GM13977 (cell line): Measurements from ENCODE around the gene TMEM179.

Experiments used
- DNase-seq: peaks from one replicate; pipeline ENCODE4 v3.0.0; 2012; ENCODE audit warnings: low spot score
- in situ Hi-C: fragments of 300-500 bp; cut with MboI; formaldehyde crosslinking; loops from one replicate; pipeline ENCODE4 v1.12.0; 2022; ENCODE audit warnings: low sequenced_read_pairs, low pct_unique_long_range_greater_than_20kb, mixed read lengths, inconsistent platforms; ENCODE audit not compliant: unreplicated experiment
- TF ChIP-seq, protein P1 (sequence below): IDR thresholded peaks from 2 replicates; pipeline ENCODE4 v1.5.1; 2012; ENCODE audit warnings: mild to moderate bottlenecking, control low read depth; ENCODE audit not compliant: insufficient read depth; ENCODE audit errors: extremely low read depth, missing control alignments

TMEM179 gene

DNA sequence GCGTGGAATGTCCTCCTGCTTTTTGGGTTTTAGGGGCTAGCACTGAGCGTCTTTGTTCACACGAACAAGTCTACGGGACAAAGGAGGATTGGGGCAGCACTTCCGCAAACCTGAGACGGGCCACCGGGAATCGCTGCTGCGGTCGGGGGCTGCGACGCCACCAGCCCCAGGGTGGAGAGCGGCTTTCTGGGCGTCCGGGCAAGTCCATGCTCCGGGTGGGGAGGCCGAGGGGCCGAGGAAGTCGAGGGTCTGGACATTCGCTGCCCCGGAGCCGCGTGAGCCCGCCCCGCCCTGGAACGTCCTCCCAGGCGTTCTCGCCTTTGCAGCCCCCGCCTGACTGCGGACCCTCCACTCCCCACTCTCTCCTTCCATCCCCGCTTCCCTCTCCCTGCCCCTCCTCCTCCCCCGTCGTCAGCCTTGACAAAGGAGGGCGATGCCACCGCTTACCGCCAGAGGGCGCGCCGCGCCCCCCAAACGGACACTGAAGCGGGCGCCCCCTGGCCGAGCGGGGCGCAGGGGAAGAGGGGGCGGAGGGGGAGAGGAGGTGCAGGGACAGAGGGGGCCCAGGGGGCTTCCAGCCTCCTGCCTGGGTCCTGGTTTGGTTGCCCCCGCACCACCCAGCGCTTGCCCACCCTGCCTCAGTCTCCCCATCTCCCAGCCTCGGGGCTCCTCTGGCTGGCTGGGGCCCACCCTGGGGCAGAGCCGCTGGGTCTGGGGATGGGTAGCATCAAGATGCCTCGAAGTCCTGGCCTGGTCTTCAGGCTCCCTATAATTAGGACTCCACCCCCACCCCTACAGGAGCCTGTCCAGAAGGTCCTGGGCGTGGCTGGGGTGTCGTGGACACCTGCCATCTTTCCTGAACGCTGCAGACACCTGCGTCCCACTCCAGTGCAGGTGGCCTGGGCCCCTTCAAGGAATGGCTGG lies 45.7 kb upstream of the TMEM179 start:
- peak; percentile 92 for DNase-seq
- in situ Hi-C loops = no loop called here
- TF ChIP-seq, protein P1, sequence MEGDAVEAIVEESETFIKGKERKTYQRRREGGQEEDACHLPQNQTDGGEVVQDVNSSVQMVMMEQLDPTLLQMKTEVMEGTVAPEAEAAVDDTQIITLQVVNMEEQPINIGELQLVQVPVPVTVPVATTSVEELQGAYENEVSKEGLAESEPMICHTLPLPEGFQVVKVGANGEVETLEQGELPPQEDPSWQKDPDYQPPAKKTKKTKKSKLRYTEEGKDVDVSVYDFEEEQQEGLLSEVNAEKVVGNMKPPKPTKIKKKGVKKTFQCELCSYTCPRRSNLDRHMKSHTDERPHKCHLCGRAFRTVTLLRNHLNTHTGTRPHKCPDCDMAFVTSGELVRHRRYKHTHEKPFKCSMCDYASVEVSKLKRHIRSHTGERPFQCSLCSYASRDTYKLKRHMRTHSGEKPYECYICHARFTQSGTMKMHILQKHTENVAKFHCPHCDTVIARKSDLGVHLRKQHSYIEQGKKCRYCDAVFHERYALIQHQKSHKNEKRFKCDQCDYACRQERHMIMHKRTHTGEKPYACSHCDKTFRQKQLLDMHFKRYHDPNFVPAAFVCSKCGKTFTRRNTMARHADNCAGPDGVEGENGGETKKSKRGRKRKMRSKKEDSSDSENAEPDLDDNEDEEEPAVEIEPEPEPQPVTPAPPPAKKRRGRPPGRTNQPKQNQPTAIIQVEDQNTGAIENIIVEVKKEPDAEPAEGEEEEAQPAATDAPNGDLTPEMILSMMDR = peak; percentile 99

DNA sequence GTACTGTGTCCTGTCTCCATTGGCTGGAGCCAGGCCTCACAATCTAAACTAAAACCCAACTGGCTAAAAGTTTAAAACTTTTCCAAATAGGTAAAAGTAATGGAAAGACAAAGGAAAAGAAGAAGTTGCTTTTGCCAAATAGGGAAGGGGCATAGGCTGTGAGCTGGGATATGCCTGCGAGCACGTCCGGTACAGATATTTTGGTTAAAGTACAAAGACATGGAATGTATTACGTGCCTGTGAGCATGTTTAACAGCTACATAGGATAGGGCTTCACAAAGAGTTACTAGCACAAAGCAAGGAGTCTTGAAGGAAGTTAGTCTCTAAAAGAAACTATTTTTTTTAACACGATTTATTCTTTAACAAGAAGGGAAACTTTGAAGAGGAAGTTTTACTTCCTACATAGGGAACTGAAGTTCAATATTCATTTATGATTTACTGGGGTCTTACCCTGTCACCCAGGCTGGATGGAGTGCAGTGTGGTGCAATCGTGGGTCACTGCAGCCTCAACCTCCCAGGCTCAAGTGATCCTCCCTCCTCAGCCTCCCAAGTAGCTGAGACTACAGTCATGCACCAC lies 43.0 kb upstream of the TMEM179 start:
- DNase-seq = no peak
- TF ChIP-seq, protein P1 = no peak
- in situ Hi-C loops = no loop called here

GRCh38 chr14:104644656-104645378 lies 40.2 kb upstream of the TMEM179 start:
- in situ Hi-C loops = no loop called here
- DNase-seq = no peak
- TF ChIP-seq, protein P1 = no peak

DNA sequence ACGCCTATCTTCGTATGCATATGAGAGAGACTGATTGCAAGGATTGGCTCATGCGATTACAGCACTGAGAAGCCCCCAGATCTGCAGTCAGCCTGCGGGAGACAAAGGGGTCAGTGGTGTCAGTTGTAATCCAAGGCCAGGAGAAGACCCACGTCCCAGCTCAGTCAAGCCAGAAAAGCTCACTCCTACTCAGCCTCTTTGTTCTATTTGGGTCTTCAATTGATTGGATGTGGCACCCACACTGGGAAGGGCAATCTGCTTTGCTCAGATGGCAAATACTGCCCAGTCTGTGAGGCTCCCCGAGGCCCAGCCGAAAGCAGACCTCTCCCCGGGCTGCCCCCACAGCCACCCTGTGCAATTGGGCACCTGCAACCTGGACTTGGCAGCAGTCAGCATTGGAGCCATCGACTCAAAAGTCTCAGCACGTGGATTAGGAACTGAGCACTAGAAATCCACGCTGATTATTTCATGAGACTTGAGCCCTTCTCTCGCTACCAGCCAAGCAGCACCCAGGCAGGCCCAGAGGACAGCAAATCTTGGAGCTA lies 39.6 kb upstream of the TMEM179 start:
- in situ Hi-C loops = no loop called here
- TF ChIP-seq, protein P1 = no peak
- DNase-seq = no peak

GRCh38 chr14:104643306-104643705 lies 38.7 kb upstream of the TMEM179 start:
- no peak for DNase-seq
- TF ChIP-seq, protein P1 = no peak
- in situ Hi-C loops = no loop called here

- in situ Hi-C loops = no loop called here
- peak; percentile 12 for DNase-seq
- TF ChIP-seq, protein P1 = no peak
Observed at GRCh38 chr14:104642540-104642868, 37.9 kb upstream of the TMEM179 start.
